ENCODE data around the gene FBXO8.

The FBXO8 gene

GRCh38 chr4:174248407-174248806, 35.1 kb downstream of the FBXO8 start:
- DNase-seq (ENCODE audit: low read depth in 1 of 2, low spot score in 1 of 2) = no peak

GRCh38 chr4:174245714-174246113, 37.8 kb downstream of the FBXO8 start:
- no peak for DNase-seq (ENCODE audit: low read depth in 1 of 2, low spot score in 1 of 2)

GRCh38 chr4:174244441-174244840, 39.0 kb downstream of the FBXO8 start:
- DNase-seq (ENCODE audit: low read depth in 1 of 2, low spot score in 1 of 2) = no peak

GRCh38 chr4:174241162-174241561, 42.3 kb downstream of the FBXO8 start:
- DNase-seq (ENCODE audit: low read depth in 1 of 2, low spot score in 1 of 2) = no peak

GRCh38 chr4:174236359-174236758, 47.1 kb downstream of the FBXO8 start:
- no peak for DNase-seq (ENCODE audit: low read depth in 1 of 2, low spot score in 1 of 2)

GRCh38 chr4:174230680-174231079, 52.8 kb downstream of the FBXO8 start:
- no peak for DNase-seq (ENCODE audit: low read depth in 1 of 2, low spot score in 1 of 2)

- DNase-seq (ENCODE audit: low read depth in 1 of 2, low spot score in 1 of 2) = no peak
Observed at GRCh38 chr4:174230148-174230547, 53.3 kb downstream of the FBXO8 start.

GRCh38 chr4:174228988-174229387, 54.5 kb downstream of the FBXO8 start:
- no peak for DNase-seq (ENCODE audit: low read depth in 1 of 2, low spot score in 1 of 2)

- DNase-seq (ENCODE audit: low read depth in 1 of 2, low spot score in 1 of 2) = no peak
Observed at GRCh38 chr4:174225349-174226049, 58.0 kb downstream of the FBXO8 start.

- no peak for DNase-seq (ENCODE audit: low read depth in 1 of 2, low spot score in 1 of 2)
Observed at GRCh38 chr4:174224550-174224949, 58.9 kb downstream of the FBXO8 start.

- no peak for DNase-seq (ENCODE audit: low read depth in 1 of 2, low spot score in 1 of 2)
Observed at GRCh38 chr4:174222266-174222872, 61.1 kb downstream of the FBXO8 start.

GRCh38 chr4:174218127-174218790, 65.2 kb downstream of the FBXO8 start:
- DNase-seq (ENCODE audit: low read depth in 1 of 2, low spot score in 1 of 2) = no peak

GRCh38 chr4:174217273-174218126, 66.0 kb downstream of the FBXO8 start:
- DNase-seq (ENCODE audit: low read depth in 1 of 2, low spot score in 1 of 2) = no peak

- no peak for DNase-seq (ENCODE audit: low read depth in 1 of 2, low spot score in 1 of 2)
Observed at GRCh38 chr4:174216799-174217272, 66.6 kb downstream of the FBXO8 start.

- no peak for DNase-seq (ENCODE audit: low read depth in 1 of 2, low spot score in 1 of 2)
Observed at GRCh38 chr4:174215961-174216680, 67.3 kb downstream of the FBXO8 start.

GRCh38 chr4:174215057-174215456, 68.4 kb downstream of the FBXO8 start:
- DNase-seq (ENCODE audit: low read depth in 1 of 2, low spot score in 1 of 2) = no peak

- no peak for DNase-seq (ENCODE audit: low read depth in 1 of 2, low spot score in 1 of 2)
Observed at GRCh38 chr4:174214101-174214878, 69.2 kb downstream of the FBXO8 start.

- DNase-seq (ENCODE audit: low read depth in 1 of 2, low spot score in 1 of 2) = no peak
Observed at GRCh38 chr4:174213731-174214100, 69.8 kb downstream of the FBXO8 start.

- no peak for DNase-seq (ENCODE audit: low read depth in 1 of 2, low spot score in 1 of 2)
Observed at GRCh38 chr4:174212061-174212460, 71.4 kb downstream of the FBXO8 start.

- no peak for DNase-seq (ENCODE audit: low read depth in 1 of 2, low spot score in 1 of 2)
Observed at GRCh38 chr4:174211622-174212044, 71.8 kb downstream of the FBXO8 start.
